AG04449 (cell line): ENCODE results near the gene OR2AT4.
"Not testable (repeated sequence)": the region's sequence is repeated elsewhere in the genome, so short reads cannot be mapped to it uniquely, and the experiment has no call there.

Experiments
- CTCF ChIA-PET: fragments of 350-600 bp; formaldehyde crosslinking; extraction: SDS; loops from one replicate; lab custom pipeline; 2021; ENCODE audit warnings: antibody characterized with exemption; lab: Yijun Ruan, JAX
- POLR2A ChIA-PET: fragments of 400-600, 350-600 bp; formaldehyde crosslinking; extraction: SDS; loops from one replicate; lab custom pipeline; 2020; ENCODE audit warnings: antibody characterized with exemption, inconsistent platforms; lab: Yijun Ruan, JAX
- DNase-seq: peaks from one replicate; pipeline ENCODE4 v3.0.0-alpha.2; 2010; ENCODE audit warnings: low read depth, low spot score
- H3K4me3 ChIP-seq: 2 replicates; pipeline ENCODE4 v1.5.1; 2011; ENCODE audit warnings: low read depth, mild to moderate bottlenecking, control low read depth, low read length
- CTCF ChIP-seq: IDR thresholded peaks from one replicate; pipeline ENCODE4 v1.5.1; 2011; ENCODE audit warnings: mild to moderate bottlenecking, moderate library complexity, low read length, control low read depth, inconsistent platforms; ENCODE audit not compliant: insufficient read depth; ENCODE audit errors: missing control alignments

Gene OR2AT4

GRCh38 chr11:75112200-75112599, 15.5 kb upstream of the OR2AT4 start:
- no peak for DNase-seq
- ChIA-PET POLR2A (no interaction called here), CTCF (interaction anchor here (1.3 to 1.9 kb wide), 2 partner anchors 31 to 92 kb away, joined by 3 to 6 read pairs; no protein-coding TSS in a partner anchor)
- no peak overlapping the region for H3K4me3 ChIP-seq
- TF ChIP-seq CTCF: no peak

DNA sequence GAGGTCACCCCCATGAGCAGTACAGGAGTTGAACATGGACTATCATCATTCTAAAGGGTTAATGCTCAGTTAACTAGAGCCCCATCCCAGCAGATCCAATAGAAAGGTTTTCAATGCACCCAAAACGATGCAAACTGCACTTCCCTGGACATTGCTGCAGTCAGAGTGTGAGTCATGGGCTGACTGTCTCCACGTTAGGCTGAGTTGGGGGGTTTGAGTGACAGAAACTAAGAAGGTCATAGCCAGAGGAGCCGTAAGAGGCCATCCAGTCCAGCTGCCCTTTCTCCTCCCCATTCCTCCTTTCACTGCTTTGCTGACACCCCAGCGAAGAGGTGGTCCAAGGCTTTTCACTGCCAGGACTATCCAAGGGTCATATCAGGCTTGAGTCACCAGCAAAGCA, 10.5 kb upstream of the OR2AT4 start:
- ChIA-PET POLR2A (no interaction called here), CTCF (interaction anchor here (0.7 to 1.9 kb wide), 3 partner anchors 25 to 36 kb away, joined by 3 to 5 read pairs (median 3); no protein-coding TSS in a partner anchor)
- TF ChIP-seq CTCF: no peak
- no peak for DNase-seq
- H3K4me3 ChIP-seq: no peak overlapping the region

- DNase-seq: not testable (repeated sequence)
- CTCF ChIA-PET: interaction anchor here (0.6 to 1.9 kb wide), 3 partner anchors 35 to 279 kb away, joined by 3 to 5 read pairs (median 3); no protein-coding TSS in a partner anchor
Measured at GRCh38 chr11:75105967-75106681, 9.4 kb upstream of the OR2AT4 start.

GRCh38 chr11:75105462-75105925, 8.8 kb upstream of the OR2AT4 start:
- no peak for DNase-seq
- CTCF ChIA-PET: interaction anchor here (0.6 to 1.0 kb wide), 2 partner anchors 35 to 279 kb away, joined by 3 to 4 read pairs; no protein-coding TSS in a partner anchor
- TF ChIP-seq CTCF: no peak
- POLR2A ChIA-PET: no interaction called here
- no peak overlapping the region for H3K4me3 ChIP-seq

More at GRCh38 chr11:75105967-75106681, 9.4 kb upstream of the OR2AT4 start:
- POLR2A ChIA-PET, H3K4me3 ChIP-seq: not testable (repeated sequence)

- POLR2A ChIA-PET: no interaction called here
- TF ChIP-seq CTCF: no peak
- CTCF ChIA-PET: interaction anchor here (2.4 kb wide), 1 partner anchor 37 kb away, joined by 12 read pairs; no protein-coding TSS in a partner anchor
- DNase-seq: peak; percentile 29
- no peak overlapping the region for H3K4me3 ChIP-seq
Measured at GRCh38 chr11:75103380-75104026, 6.8 kb upstream of the OR2AT4 start.

DNA sequence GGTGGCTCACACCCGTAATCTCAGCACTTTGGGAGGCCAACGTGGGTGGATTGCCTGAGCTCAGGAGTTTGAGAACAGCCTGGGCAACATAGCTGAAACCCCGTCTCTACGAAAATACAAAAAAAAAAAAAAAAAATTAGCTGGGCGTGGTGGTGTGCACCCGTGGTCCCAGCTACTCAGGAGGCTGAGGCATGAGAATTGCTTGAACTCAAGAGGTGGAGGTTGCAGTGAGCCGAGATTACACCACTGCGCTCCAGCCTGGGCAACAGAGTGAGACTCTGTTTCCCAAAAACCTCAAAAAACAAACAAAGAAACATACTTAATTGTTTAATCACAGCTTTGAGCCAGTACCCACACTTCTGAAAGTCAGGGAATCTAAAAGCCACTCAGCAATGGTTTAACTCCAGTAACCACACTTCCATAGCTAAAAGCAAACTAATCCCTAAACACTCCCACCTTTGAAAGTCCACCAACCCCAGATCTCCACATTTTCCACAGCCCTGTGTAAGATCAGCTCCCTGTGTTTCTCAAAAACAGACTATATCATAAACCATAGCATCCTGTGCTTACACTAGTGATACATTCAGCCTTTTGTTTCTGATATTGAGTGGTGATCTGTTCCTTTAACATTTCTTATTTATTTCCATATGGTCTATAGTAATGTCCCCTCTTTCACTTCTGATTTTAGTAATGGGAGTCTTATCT, 4.9 kb upstream of the OR2AT4 start:
- ChIA-PET POLR2A (no interaction called here), CTCF (interaction anchor here (0.8 to 2.4 kb wide), 2 partner anchors 39 to 160 kb away, joined by 3 to 12 read pairs; no protein-coding TSS in a partner anchor)
- DNase-seq: no peak
- no peak overlapping the region for H3K4me3 ChIP-seq
- no peak for TF ChIP-seq CTCF
